HG03457 (cell line): ENCODE measurements around the gene SLC22A12.

ENCODE experiments used
- ATAC-seq: cut with Tn5 transposase; IDR thresholded peaks from one replicate; pipeline ENCODE4 v1.9.1; 2021; ENCODE audit warnings: moderate number of reproducible peaks; ENCODE audit not compliant: unreplicated experiment

Gene SLC22A12

DNA sequence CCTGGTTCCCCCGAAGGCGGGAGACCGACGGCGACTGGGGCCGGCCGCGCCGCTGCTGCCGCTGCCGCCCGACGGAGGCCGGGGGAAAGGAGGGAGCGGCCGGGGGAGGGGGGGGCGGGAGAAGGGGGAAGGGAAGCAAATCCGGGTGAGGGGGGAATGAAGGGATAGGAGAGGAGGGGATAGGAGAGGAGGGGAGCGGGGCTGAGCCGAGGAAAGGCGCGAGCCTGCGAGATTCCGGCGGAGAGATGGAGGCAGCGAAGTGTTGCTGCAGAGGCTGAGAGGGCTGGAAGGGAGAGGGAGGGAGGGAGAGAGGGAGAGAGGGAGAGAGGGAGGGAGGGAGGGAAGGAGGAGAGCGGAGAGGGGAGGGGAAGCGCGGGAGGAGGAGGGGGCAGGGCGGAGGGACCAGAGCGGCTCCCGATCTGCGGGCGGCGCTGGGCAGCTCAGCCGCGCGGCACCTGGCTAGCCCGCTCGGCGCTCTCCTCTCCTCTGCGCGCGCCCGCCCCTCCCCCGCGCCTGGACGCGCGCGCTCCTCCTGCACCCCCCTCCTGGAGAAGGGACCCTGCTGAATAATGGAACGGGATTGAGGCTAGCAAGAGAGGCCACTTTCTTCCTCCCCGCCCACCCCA lies 52.3 kb downstream of the SLC22A12 start:
- ATAC-seq = no peak

- no peak for ATAC-seq
Observed at GRCh38 chr11:64643920-64644646, 53.1 kb downstream of the SLC22A12 start.

GRCh38 chr11:64644647-64645275 lies 53.7 kb downstream of the SLC22A12 start:
- ATAC-seq = no peak

GRCh38 chr11:64647019-64647779 lies 56.2 kb downstream of the SLC22A12 start:
- ATAC-seq = no peak

GRCh38 chr11:64648551-64648950 lies 57.5 kb downstream of the SLC22A12 start:
- ATAC-seq = no peak

DNA sequence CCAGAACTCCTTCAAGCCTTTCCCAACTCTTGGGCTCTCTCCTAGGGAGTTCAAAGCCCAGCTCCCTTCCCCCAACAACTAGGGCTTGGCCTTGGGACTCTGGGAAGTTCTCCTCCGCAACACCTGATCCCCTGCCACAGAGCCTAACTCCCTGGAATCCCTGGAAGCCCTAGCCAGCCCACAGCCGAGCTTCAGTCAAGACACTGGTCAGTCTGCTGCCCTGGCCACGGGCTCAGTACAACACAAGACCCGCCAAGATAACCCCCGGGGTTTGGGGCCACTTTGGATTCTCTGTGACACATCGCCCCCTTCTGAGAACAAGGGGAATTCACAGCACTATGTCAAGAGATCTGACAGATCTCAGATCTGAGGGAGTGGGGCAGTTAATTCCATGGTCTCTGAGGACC lies 58.3 kb downstream of the SLC22A12 start:
- no peak for ATAC-seq

- no peak for ATAC-seq
Observed at GRCh38 chr11:64650923-64651523, 60.0 kb downstream of the SLC22A12 start.
